Body of pancreas (tissue), 4 donors: ENCODE results near the gene PPP6R2. TPM values are rescaled to one million over a fixed set of nuclear protein-coding genes. Genes with fewer than 3 reads are reported as not detected.

Experiments used
- ATAC-seq: fragments of 150-250 bp; one replicate; pipeline ENCODE4 v1.9.1; 2016
- DNase-seq, 4 donors: peaks; one replicate each; pipeline ENCODE4 v3.0.0-alpha.2; 2019
- H3K27ac ChIP-seq, 4 donors: fragments of 200-600 bp; sonication (generic); 1 replicate in 3 of 4; 2 replicates in 1 of 4; pipeline versions ENCODE4 v1.5.1 to v1.6.1; 2016 to 2019; ENCODE audit warnings: mild to moderate bottlenecking in 1 of 4, mixed read lengths in 1 of 4, moderate library complexity in 1 of 4
- H3K27me3 ChIP-seq, 2 donors: fragments of 200-600 bp; sonication (generic); one replicate each; pipeline ENCODE4 v1.6.0; 2016; ENCODE audit warnings: mild to moderate bottlenecking in 1 of 2
- H3K36me3 ChIP-seq, 2 donors: fragments of 200-600 bp; sonication (generic); replicated peaks in 1 of 2; 2 replicates each; pipeline ENCODE4 v1.5.1; 2016; ENCODE audit warnings: low read depth in 2 of 2; ENCODE audit not compliant: insufficient read depth in 1 of 2
- H3K4me1 ChIP-seq: fragments of 200-600 bp; sonication (generic); one replicate; pipeline ENCODE4 v1.6.0; 2016
- H3K4me3 ChIP-seq, 2 donors: fragments of 200-600 bp; sonication (generic); 1 replicate in 1 of 2; 2 replicates in 1 of 2; pipeline ENCODE4 v1.5.1; 2016 to 2019
- H3K9me3 ChIP-seq, 3 donors: fragments of 200-600 bp; sonication (generic); 1 replicate in 2 of 3; 2 replicates in 1 of 3; pipeline ENCODE4 v1.5.1; 2016
- CTCF ChIP-seq, 7 experiments: fragments of 450-650 bp in 4 of 7; fragments of 200-600 bp in 3 of 7; sonication (generic) in 3 of 7; IDR thresholded peaks; one replicate each; pipeline ENCODE4 v1.5.1; 2016 to 2019; ENCODE audit warnings: antibody characterized with exemption in 7 of 7
- POLR2A ChIP-seq, 3 donors: fragments of 450-650 bp; IDR thresholded peaks; one replicate each; pipeline ENCODE4 v1.6.1; 2016; ENCODE audit warnings: antibody characterized with exemption in 3 of 3, mild to moderate bottlenecking in 2 of 3
- WGBS, 2 donors: methylation state at CpG; one replicate each; pipeline ENCODE4 v1.1.5; 2017; 5-methylcytosine and 5-hydroxymethylcytosine counted together
- intact Hi-C: fragments of 100-400 bp; cut with DNase I; formaldehyde crosslinking; loops from one replicate; pipeline ENCODE4 v1.15.1; 2023
- total RNA-seq, 2 donors: library from RNA; depleted of rRNA; stranded (reverse); fragments of >200 nt; gene quantifications; one replicate each; pipeline ENCODE4 v1.1.0, GENCODE V29; 2016

The PPP6R2 gene
- total RNA-seq, 2 donors from 2014 or later: 48.8 to 53.4 TPM

- 85% methylated on average over 17 to 34 of the region's 34 CpGs for WGBS, 2 donors
Observed at GRCh38 chr22:50438305-50439275, 95.5 kb downstream of the PPP6R2 start.

GRCh38 chr22:50439314-50439870 is 96.3 kb downstream of the PPP6R2 start:
- Histone ChIP-seq H3K27me3 (no peaks in the 10 kb centered on the region), H3K9me3 (no peaks in the 10 kb centered on the region), H3K4me3 (no peak overlapping the region), H3K36me3 (peaks cover 0 to 18% of the 10 kb centered on the region in 2 donors), H3K4me1 (no peaks in the 10 kb centered on the region), H3K27ac (no peak overlapping the region)
- peak in 1 of 4 donors; percentile 7 for DNase-seq
- intact Hi-C loops: no loop called here
- TF ChIP-seq CTCF (IDR thresholded peaks at IDR 0.05) (no peak), POLR2A (IDR thresholded peaks at IDR 0.05) (no peak)
- WGBS, 2 donors: 85 to 93% methylated on average over 3 to 17 of the region's 17 CpGs
- no peak for ATAC-seq

More at GRCh38 chr22:50438305-50439275, 95.5 kb downstream of the PPP6R2 start:
- no peak for TF ChIP-seq CTCF (IDR thresholded peaks at IDR 0.05)
- TF ChIP-seq POLR2A (IDR thresholded peaks at IDR 0.05): no peak
- H3K4me3 ChIP-seq: no peak overlapping the region
- no peak overlapping the region for H3K27ac ChIP-seq
- intact Hi-C loops: no loop called here
- peaks cover 0 to 18% of the 10 kb centered on the region in 2 donors for H3K36me3 ChIP-seq
- ATAC-seq: no peak
- no peaks in the 10 kb centered on the region for H3K9me3 ChIP-seq
- peak in 1 of 4 donors; percentile 10 for DNase-seq
- H3K27me3 ChIP-seq: no peaks in the 10 kb centered on the region
- no peaks in the 10 kb centered on the region for H3K4me1 ChIP-seq

GRCh38 chr22:50439871-50440331 is 96.8 kb downstream of the PPP6R2 start:
- Histone ChIP-seq H3K27me3 (no peaks in the 10 kb centered on the region), H3K9me3 (no peaks in the 10 kb centered on the region), H3K4me3 (no peak overlapping the region), H3K27ac (no peak overlapping the region), H3K36me3 (peaks cover 0 to 18% of the 10 kb centered on the region in 2 donors), H3K4me1 (no peaks in the 10 kb centered on the region)
- TF ChIP-seq POLR2A (IDR thresholded peaks at IDR 0.05) (no peak), CTCF (IDR thresholded peaks at IDR 0.05) (no peak)
- intact Hi-C loops: no loop called here
- ATAC-seq: no peak
- WGBS, 2 donors: 52 to 77% methylated on average over 4 to 10 of the region's 10 CpGs
- peak in 1 of 4 donors; percentile 11 for DNase-seq

GRCh38 chr22:50440544-50441249 is 97.6 kb downstream of the PPP6R2 start:
- no peaks in the 10 kb centered on the region for H3K4me1 ChIP-seq
- TF ChIP-seq POLR2A (IDR thresholded peaks at IDR 0.05) (no peak), CTCF (IDR thresholded peaks at IDR 0.05) (no peak)
- no peaks in the 10 kb centered on the region for H3K27me3 ChIP-seq
- H3K4me3 ChIP-seq: no peak overlapping the region
- DNase-seq: peak in 2 of 4 donors; percentile 14 to 15
- 84 to 91% methylated on average over 17 to 22 of the region's 26 CpGs for WGBS, 2 donors
- peaks cover 0 to 14% of the 10 kb centered on the region in 2 donors for H3K36me3 ChIP-seq
- H3K27ac ChIP-seq: no peak overlapping the region
- ATAC-seq: no peak
- H3K9me3 ChIP-seq: no peaks in the 10 kb centered on the region
- intact Hi-C loops: no loop called here
